Loucy (cell line): Measurements from ENCODE around the gene ENTPD8.

Experiments
- H2AFZ ChIP-seq: fragments of 200-600 bp; sonication (generic); 2 replicates; pipeline ENCODE4 v1.6.0; 2016; ENCODE audit warnings: antibody characterized with exemption, mild to moderate bottlenecking, low read length, moderate library complexity
- H3F3A ChIP-seq: fragments of 200-600 bp; 2 replicates; pipeline ENCODE4 v1.6.0; 2016; ENCODE audit warnings: antibody characterized with exemption, low read depth, mild to moderate bottlenecking
- H3K27me3 ChIP-seq: fragments of 200-600 bp; sonication (generic); 2 replicates; pipeline ENCODE4 v1.6.1; 2014; ENCODE audit warnings: low read length, mild to moderate bottlenecking; ENCODE audit not compliant: insufficient read depth, poor library complexity, severe bottlenecking
- H3K36me3 ChIP-seq: fragments of 200-600 bp; sonication (generic); 2 replicates; pipeline ENCODE4 v1.6.1; 2016; ENCODE audit warnings: low read length; ENCODE audit not compliant: insufficient read depth
- H3K4me1 ChIP-seq: fragments of 200-600 bp; sonication (generic); 2 replicates; pipeline ENCODE4 v1.5.1; 2014; ENCODE audit warnings: low read length, mild to moderate bottlenecking; ENCODE audit not compliant: insufficient read depth, poor library complexity, severe bottlenecking
- H3K4me2 ChIP-seq: fragments of 200-600 bp; sonication (generic); 2 replicates; pipeline ENCODE4 v1.6.0; 2014; ENCODE audit warnings: antibody characterized with exemption, low read length, low read depth, mild to moderate bottlenecking; ENCODE audit not compliant: poor library complexity, severe bottlenecking
- H3K4me3 ChIP-seq: fragments of 200-600 bp; sonication (generic); 2 replicates; pipeline ENCODE4 v1.5.1; 2014; ENCODE audit warnings: low read length, mild to moderate bottlenecking, mixed read lengths; ENCODE audit not compliant: poor library complexity, severe bottlenecking
- H3K79me2 ChIP-seq: fragments of 200-600 bp; sonication (generic); 2 replicates; pipeline ENCODE4 v1.6.1; 2014; ENCODE audit warnings: low read length; ENCODE audit not compliant: insufficient read depth
- H3K9ac ChIP-seq: fragments of 200-600 bp; sonication (generic); 2 replicates; pipeline ENCODE4 v1.6.0; 2014; ENCODE audit warnings: mild to moderate bottlenecking, low read depth, low read length, moderate library complexity; ENCODE audit not compliant: poor library complexity, severe bottlenecking
- H3K9me2 ChIP-seq: fragments of 200-600 bp; sonication (generic); replicated peaks from 2 replicates; pipeline ENCODE4 v1.6.1; 2016; ENCODE audit warnings: low read depth, low read length, mixed read lengths
- H3K9me3 ChIP-seq: fragments of 200-600 bp; sonication (generic); 2 replicates; pipeline ENCODE4 v1.6.1; 2014; ENCODE audit warnings: mild to moderate bottlenecking, antibody characterized with exemption, low read length, low read depth; ENCODE audit not compliant: insufficient read depth
- H4K20me1 ChIP-seq: fragments of 200-600 bp; sonication (generic); 2 replicates; pipeline ENCODE4 v1.6.0; 2014; ENCODE audit warnings: antibody characterized with exemption, low read length, mild to moderate bottlenecking; ENCODE audit not compliant: insufficient read depth, poor library complexity, severe bottlenecking
- EZH2phosphoT487 ChIP-seq: fragments of 200-600 bp; IDR thresholded peaks from 2 replicates; pipeline ENCODE4 v1.6.1; 2018; ENCODE audit warnings: antibody characterized with exemption, mild to moderate bottlenecking, moderate library complexity, borderline replicate concordance
- TF ChIP-seq, protein P1 (sequence below): fragments of 200-600 bp; sonication (generic); conservative IDR thresholded peaks from 2 replicates; pipeline ENCODE4 v1.5.1; 2014; ENCODE audit warnings: mild to moderate bottlenecking, antibody characterized with exemption, low read length

Gene ENTPD8

DNA sequence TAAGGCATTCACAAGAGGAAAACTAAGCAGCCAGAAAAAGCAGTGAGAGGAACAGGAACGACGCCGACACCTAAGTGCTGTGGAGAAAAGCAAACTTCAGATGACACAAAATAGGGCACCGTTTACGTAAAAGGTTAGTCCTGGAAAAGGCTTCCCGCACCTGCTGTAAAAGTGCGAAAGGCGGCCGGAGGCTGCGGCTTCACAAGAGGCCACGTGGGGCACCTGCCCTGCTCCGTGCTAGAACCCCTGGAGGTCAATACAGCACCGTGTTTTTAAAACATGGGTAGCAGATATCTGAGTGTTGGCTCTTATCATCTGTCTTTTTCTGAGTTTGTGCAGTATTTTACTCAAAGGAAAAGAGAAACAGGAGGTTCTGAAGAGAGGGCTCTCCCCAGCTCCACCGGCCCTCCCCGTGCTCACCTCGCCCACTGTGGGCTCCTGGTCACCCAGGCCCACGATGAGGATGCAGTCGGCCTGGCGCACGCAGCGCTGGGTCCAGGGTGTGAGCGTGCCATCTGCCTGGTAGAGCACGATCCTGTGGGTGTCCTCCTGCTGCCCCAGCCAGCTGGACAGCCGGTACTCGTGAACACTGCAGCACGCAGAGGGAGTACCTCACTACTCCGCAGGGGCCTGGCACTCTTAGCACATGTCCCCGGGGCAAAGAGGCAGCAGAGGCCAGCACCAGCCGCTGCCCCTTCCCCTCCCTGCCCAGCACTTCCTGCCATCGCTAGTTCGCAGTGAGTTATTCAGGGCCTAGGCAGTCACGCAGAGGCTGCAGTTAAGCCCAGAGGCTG is 38.9 kb upstream of the ENTPD8 start:
- H2AFZ ChIP-seq: no peak overlapping the region
- H3K4me2 ChIP-seq: no peak overlapping the region
- H3K9me2 ChIP-seq: no peaks in the 10 kb centered on the region
- no peaks in the 10 kb centered on the region for H3K79me2 ChIP-seq
- no peak overlapping the region for H3K9ac ChIP-seq
- H3K4me1 ChIP-seq: no peaks in the 10 kb centered on the region
- TF ChIP-seq, protein P1, sequence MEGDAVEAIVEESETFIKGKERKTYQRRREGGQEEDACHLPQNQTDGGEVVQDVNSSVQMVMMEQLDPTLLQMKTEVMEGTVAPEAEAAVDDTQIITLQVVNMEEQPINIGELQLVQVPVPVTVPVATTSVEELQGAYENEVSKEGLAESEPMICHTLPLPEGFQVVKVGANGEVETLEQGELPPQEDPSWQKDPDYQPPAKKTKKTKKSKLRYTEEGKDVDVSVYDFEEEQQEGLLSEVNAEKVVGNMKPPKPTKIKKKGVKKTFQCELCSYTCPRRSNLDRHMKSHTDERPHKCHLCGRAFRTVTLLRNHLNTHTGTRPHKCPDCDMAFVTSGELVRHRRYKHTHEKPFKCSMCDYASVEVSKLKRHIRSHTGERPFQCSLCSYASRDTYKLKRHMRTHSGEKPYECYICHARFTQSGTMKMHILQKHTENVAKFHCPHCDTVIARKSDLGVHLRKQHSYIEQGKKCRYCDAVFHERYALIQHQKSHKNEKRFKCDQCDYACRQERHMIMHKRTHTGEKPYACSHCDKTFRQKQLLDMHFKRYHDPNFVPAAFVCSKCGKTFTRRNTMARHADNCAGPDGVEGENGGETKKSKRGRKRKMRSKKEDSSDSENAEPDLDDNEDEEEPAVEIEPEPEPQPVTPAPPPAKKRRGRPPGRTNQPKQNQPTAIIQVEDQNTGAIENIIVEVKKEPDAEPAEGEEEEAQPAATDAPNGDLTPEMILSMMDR: no peak
- no peak for TF ChIP-seq EZH2phosphoT487
- no peaks in the 10 kb centered on the region for H4K20me1 ChIP-seq
- H3K4me3 ChIP-seq: no peak overlapping the region
- H3K9me3 ChIP-seq: peaks cover 15% of the 10 kb centered on the region; the same call in 1 of the 2 replicates
- H3K27me3 ChIP-seq: no peaks in the 10 kb centered on the region
- H3F3A ChIP-seq: no peaks in the 10 kb centered on the region
- H3K36me3 ChIP-seq: no peaks in the 10 kb centered on the region

DNA sequence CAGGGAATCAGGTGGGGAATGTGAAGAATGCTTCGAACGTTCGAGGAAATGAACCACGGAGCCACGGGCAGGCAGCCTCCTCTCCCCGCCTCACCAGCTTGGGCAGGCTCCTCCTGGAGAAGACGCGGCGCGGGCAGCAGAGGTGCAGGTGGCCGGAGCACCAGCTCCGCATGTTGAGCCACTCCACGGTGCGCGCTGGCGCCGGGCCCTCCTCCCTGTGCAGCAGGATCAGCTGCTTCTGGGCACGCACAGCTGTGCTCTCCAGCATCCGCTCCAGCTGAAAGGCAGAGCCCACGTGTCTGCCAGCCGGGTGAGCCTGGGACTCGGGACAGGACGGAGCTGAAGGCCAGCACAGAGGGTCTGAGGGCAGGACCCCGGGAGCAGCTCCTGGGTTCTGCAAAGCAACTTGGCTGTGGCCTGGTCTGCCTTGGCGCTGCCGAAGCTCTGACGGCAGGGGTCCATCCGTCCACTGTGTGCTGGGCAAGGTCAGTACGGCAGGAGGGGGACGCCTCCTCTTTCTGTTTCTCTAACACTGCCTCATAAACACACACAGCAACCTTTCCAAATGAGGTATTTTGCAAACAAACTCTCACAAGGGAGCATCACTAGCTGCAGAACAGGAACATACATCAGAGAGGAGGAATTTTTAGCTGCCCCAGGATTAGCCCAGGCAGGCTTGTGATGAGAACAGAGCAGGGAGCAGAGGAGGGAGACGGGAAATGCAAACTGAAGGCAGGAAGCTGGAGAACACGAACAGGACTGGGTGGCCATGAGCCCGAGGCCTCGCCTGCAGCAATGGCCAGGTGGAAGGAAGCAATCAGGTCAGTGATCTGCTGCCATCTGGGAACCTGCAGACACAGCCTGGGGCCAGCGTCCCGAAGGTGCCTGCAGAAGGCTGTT is 38.1 kb upstream of the ENTPD8 start:
- TF ChIP-seq EZH2phosphoT487: no peak
- TF ChIP-seq, protein P1: no peak
- Histone ChIP-seq H3K9me3 (peaks cover 18% of the 10 kb centered on the region; the same call in 1 of the 2 replicates), H3F3A (no peaks in the 10 kb centered on the region), H3K4me3 (no peak overlapping the region), H3K9me2 (no peaks in the 10 kb centered on the region), H3K36me3 (no peaks in the 10 kb centered on the region), H3K4me1 (no peaks in the 10 kb centered on the region), H3K79me2 (no peaks in the 10 kb centered on the region), H2AFZ (no peak overlapping the region), H3K27me3 (no peaks in the 10 kb centered on the region), H3K4me2 (no peak overlapping the region), H4K20me1 (no peaks in the 10 kb centered on the region), H3K9ac (no peak overlapping the region)

DNA sequence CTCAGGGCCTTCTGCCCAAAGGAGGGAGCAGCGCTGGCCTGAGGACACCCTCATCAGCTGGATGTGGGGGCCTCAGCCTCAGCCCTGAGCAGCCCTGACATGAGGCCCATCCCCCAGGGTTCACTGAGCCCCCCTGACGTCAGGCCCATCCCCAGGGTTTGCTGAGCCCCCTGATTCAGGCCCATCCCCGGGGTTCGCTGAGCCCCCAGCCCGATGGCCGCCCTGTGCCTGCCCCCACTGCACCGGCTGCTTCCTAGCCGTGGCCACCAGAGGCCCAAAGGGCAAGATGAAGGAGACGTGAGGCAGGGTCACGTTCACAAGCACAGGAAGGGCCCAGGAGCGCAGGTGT is 37.4 kb upstream of the ENTPD8 start:
- Histone ChIP-seq H2AFZ (no peak overlapping the region), H3K4me2 (no peak overlapping the region), H3K9ac (no peak overlapping the region), H3K36me3 (no peaks in the 10 kb centered on the region), H3F3A (no peaks in the 10 kb centered on the region), H3K27me3 (no peaks in the 10 kb centered on the region), H3K4me1 (no peaks in the 10 kb centered on the region), H3K79me2 (no peaks in the 10 kb centered on the region), H3K9me3 (peaks cover 20% of the 10 kb centered on the region; the same call in 1 of the 2 replicates), H3K4me3 (no peak overlapping the region), H3K9me2 (no peaks in the 10 kb centered on the region), H4K20me1 (no peaks in the 10 kb centered on the region)
- TF ChIP-seq EZH2phosphoT487: no peak
- TF ChIP-seq, protein P1: no peak
